Skeletal muscle tissue (tissue), 4 donors: ENCODE measurements around the gene DSCAML1. TPM values are rescaled to one million over a fixed set of nuclear protein-coding genes. Genes with fewer than 3 reads are reported as not detected.

ENCODE experiments used
- H3K27ac ChIP-seq: one replicate; pipeline ENCODE4 v1.7.0; 2013; ENCODE audit warnings: mild to moderate bottlenecking, low read depth, low read length, inconsistent platforms
- H3K27me3 ChIP-seq, 3 donors: one replicate each; pipeline ENCODE4 v1.7.0; 2013; ENCODE audit warnings: low read length in 3 of 3; ENCODE audit not compliant: control insufficient read depth in 3 of 3, insufficient read depth in 3 of 3
- H3K36me3 ChIP-seq, 3 donors: one replicate each; pipeline ENCODE4 v1.7.0; 2013; ENCODE audit warnings: low read length in 3 of 3; ENCODE audit not compliant: control insufficient read depth in 3 of 3, insufficient read depth in 3 of 3
- H3K4me1 ChIP-seq, 3 donors: one replicate each; pipeline ENCODE4 v1.7.0; 2013; ENCODE audit warnings: low read length in 3 of 3, mild to moderate bottlenecking in 3 of 3; ENCODE audit not compliant: control insufficient read depth in 3 of 3, insufficient read depth in 3 of 3
- H3K4me3 ChIP-seq, 3 donors: one replicate each; pipeline ENCODE4 v1.7.0; 2013; ENCODE audit warnings: low read length in 3 of 3
- H3K9ac ChIP-seq, 3 donors: one replicate each; pipeline ENCODE4 v1.7.0; 2013; ENCODE audit warnings: low read length in 3 of 3, mild to moderate bottlenecking in 3 of 3, moderate library complexity in 2 of 3, low read depth in 1 of 3
- H3K9me3 ChIP-seq, 3 donors: one replicate each; pipeline ENCODE4 v1.7.0; 2013; ENCODE audit warnings: low read length in 3 of 3; ENCODE audit not compliant: control insufficient read depth in 3 of 3
- total RNA-seq: library from RNA; depleted of rRNA; stranded (reverse); fragments of >200 nt; gene quantifications from one replicate; pipeline ENCODE4 v1.2.3, GENCODE V29; 2014
- donor health status: Osteomylitis.

Gene DSCAML1
- total RNA-seq, 1 donor from 2014 or later, result 0.52 TPM

- Histone ChIP-seq H3K27ac (no peak overlapping the region), H3K9ac (no peak overlapping the region), H3K36me3 (no peaks in the 10 kb centered on the region), H3K9me3 (no peaks in the 10 kb centered on the region), H3K4me3 (no peak overlapping the region), H3K27me3 (peaks cover 2 to 18% (median 11%) of the 10 kb centered on the region in 3 donors), H3K4me1 (no peaks in the 10 kb centered on the region)
Measured at GRCh38 chr11:117638911-117639543, 158.0 kb downstream of the DSCAML1 start.

GRCh38 chr11:117634756-117635603, 162.0 kb downstream of the DSCAML1 start:
- Histone ChIP-seq H3K9me3 (no peaks in the 10 kb centered on the region), H3K9ac (no peak overlapping the region), H3K27ac (no peak overlapping the region), H3K27me3 (peaks cover 0 to 2% (median 0%) of the 10 kb centered on the region in 3 donors), H3K4me1 (no peaks in the 10 kb centered on the region), H3K4me3 (no peak overlapping the region), H3K36me3 (no peaks in the 10 kb centered on the region)

- Histone ChIP-seq H3K27ac (no peak overlapping the region), H3K27me3 (peaks cover 0 to 2% (median 2%) of the 10 kb centered on the region in 3 donors), H3K9ac (no peak overlapping the region), H3K4me1 (no peaks in the 10 kb centered on the region), H3K36me3 (no peaks in the 10 kb centered on the region), H3K4me3 (no peak overlapping the region), H3K9me3 (no peaks in the 10 kb centered on the region)
Measured at GRCh38 chr11:117633976-117634755, 162.8 kb downstream of the DSCAML1 start.

- H3K9ac ChIP-seq, result no peak overlapping the region
- H3K27ac ChIP-seq, result no peak overlapping the region
- no peaks in the 10 kb centered on the region for H3K9me3 ChIP-seq
- peaks cover 0 to 4% (median 2%) of the 10 kb centered on the region in 3 donors for H3K27me3 ChIP-seq
- H3K4me3 ChIP-seq, result no peak overlapping the region
- H3K36me3 ChIP-seq, result no peaks in the 10 kb centered on the region
- H3K4me1 ChIP-seq, result no peaks in the 10 kb centered on the region
Measured at GRCh38 chr11:117633186-117633754, 163.7 kb downstream of the DSCAML1 start.

- no peaks in the 10 kb centered on the region for H3K4me1 ChIP-seq
- H3K27me3 ChIP-seq, result peaks cover 0 to 7% (median 2%) of the 10 kb centered on the region in 3 donors
- no peaks in the 10 kb centered on the region for H3K9me3 ChIP-seq
- H3K27ac ChIP-seq, result no peak overlapping the region
- no peaks in the 10 kb centered on the region for H3K36me3 ChIP-seq
- H3K9ac ChIP-seq, result no peak overlapping the region
- H3K4me3 ChIP-seq, result no peak overlapping the region
Measured at GRCh38 chr11:117632306-117632705, 164.7 kb downstream of the DSCAML1 start.

- Histone ChIP-seq H3K27ac (no peak overlapping the region), H3K9ac (no peak overlapping the region), H3K4me1 (no peaks in the 10 kb centered on the region), H3K4me3 (no peak overlapping the region), H3K27me3 (peaks cover 0 to 7% (median 0%) of the 10 kb centered on the region in 3 donors), H3K36me3 (no peaks in the 10 kb centered on the region), H3K9me3 (no peaks in the 10 kb centered on the region)
Measured at GRCh38 chr11:117631336-117632140, 165.5 kb downstream of the DSCAML1 start.

GRCh38 chr11:117629891-117630538, 167.0 kb downstream of the DSCAML1 start:
- Histone ChIP-seq H3K9ac (no peak overlapping the region), H3K4me1 (no peaks in the 10 kb centered on the region), H3K4me3 (no peak overlapping the region), H3K36me3 (no peaks in the 10 kb centered on the region), H3K9me3 (no peaks in the 10 kb centered on the region), H3K27me3 (peaks cover 0 to 7% (median 0%) of the 10 kb centered on the region in 3 donors), H3K27ac (no peak overlapping the region)

- Histone ChIP-seq H3K36me3 (no peaks in the 10 kb centered on the region), H3K9me3 (no peaks in the 10 kb centered on the region), H3K9ac (no peak overlapping the region), H3K4me3 (no peak overlapping the region), H3K4me1 (no peaks in the 10 kb centered on the region), H3K27me3 (peaks cover 0 to 7% (median 0%) of the 10 kb centered on the region in 3 donors), H3K27ac (no peak overlapping the region)
Measured at GRCh38 chr11:117629146-117629545, 167.9 kb downstream of the DSCAML1 start.

GRCh38 chr11:117627259-117627658, 169.8 kb downstream of the DSCAML1 start:
- no peak overlapping the region for H3K9ac ChIP-seq
- H3K27ac ChIP-seq, result no peak overlapping the region
- peaks cover 0 to 11% (median 0%) of the 10 kb centered on the region in 3 donors for H3K27me3 ChIP-seq
- no peaks in the 10 kb centered on the region for H3K4me1 ChIP-seq
- H3K9me3 ChIP-seq, result peaks cover 0 to under 1% (median 0%) of the 10 kb centered on the region in 3 donors
- H3K4me3 ChIP-seq, result no peak overlapping the region
- H3K36me3 ChIP-seq, result no peaks in the 10 kb centered on the region
